NB4 (cell line): ENCODE measurements around the gene WDR45B.

Source experiments
- DNase-seq: peaks from one replicate; pipeline ENCODE4 v3.0.0; 2010; ENCODE audit warnings: low read depth
- H3K4me3 ChIP-seq: one replicate; pipeline ENCODE4 v1.5.1; 2011; ENCODE audit warnings: mild to moderate bottlenecking, low read depth, low read length, moderate library complexity
- MYC ChIP-seq: IDR thresholded peaks from 2 replicates; pipeline ENCODE4 v1.6.1; 2011; ENCODE audit warnings: low read depth, low read length
- POLR2A ChIP-seq: IDR thresholded peaks from 2 replicates; pipeline ENCODE4 v1.6.1; 2011; ENCODE audit warnings: mild to moderate bottlenecking; ENCODE audit not compliant: insufficient read length; ENCODE audit errors: extremely low read depth
- TF ChIP-seq, protein P1 (sequence below): IDR thresholded peaks from 2 replicates; pipeline ENCODE4 v1.6.1; 2011; ENCODE audit warnings: low read depth, low read length
- TF ChIP-seq, protein P2 (sequence below): IDR thresholded peaks from one replicate; pipeline ENCODE4 v1.5.1; 2012; ENCODE audit warnings: low read depth, low read length

Gene WDR45B

DNA sequence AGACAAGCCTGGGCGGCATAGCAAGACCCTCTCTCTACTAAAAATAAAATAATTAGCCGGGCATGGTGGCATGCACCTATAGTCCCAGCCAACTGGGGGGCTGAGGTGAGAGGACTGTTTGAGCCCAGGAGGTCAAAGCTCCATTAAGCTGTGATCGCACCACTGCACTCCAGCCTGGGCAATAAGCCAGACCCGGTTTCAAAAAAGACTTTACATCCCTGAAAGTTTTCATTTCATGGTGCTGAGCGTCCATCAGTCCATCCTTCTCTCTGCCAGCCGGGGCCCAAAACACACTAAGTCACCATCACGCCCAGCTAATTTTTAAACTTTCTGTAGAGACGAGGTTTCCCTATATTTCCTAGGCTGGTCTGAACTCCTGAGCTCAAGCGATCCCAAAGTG lies 39.6 kb upstream of the WDR45B start:
- no peak overlapping the region for H3K4me3 ChIP-seq
- DNase-seq = no peak
- TF ChIP-seq, protein P1, sequence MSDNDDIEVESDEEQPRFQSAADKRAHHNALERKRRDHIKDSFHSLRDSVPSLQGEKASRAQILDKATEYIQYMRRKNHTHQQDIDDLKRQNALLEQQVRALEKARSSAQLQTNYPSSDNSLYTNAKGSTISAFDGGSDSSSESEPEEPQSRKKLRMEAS = no peak
- TF ChIP-seq, protein P2, sequence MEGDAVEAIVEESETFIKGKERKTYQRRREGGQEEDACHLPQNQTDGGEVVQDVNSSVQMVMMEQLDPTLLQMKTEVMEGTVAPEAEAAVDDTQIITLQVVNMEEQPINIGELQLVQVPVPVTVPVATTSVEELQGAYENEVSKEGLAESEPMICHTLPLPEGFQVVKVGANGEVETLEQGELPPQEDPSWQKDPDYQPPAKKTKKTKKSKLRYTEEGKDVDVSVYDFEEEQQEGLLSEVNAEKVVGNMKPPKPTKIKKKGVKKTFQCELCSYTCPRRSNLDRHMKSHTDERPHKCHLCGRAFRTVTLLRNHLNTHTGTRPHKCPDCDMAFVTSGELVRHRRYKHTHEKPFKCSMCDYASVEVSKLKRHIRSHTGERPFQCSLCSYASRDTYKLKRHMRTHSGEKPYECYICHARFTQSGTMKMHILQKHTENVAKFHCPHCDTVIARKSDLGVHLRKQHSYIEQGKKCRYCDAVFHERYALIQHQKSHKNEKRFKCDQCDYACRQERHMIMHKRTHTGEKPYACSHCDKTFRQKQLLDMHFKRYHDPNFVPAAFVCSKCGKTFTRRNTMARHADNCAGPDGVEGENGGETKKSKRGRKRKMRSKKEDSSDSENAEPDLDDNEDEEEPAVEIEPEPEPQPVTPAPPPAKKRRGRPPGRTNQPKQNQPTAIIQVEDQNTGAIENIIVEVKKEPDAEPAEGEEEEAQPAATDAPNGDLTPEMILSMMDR = no peak
- no peak for TF ChIP-seq MYC
- no peak for TF ChIP-seq POLR2A

DNA sequence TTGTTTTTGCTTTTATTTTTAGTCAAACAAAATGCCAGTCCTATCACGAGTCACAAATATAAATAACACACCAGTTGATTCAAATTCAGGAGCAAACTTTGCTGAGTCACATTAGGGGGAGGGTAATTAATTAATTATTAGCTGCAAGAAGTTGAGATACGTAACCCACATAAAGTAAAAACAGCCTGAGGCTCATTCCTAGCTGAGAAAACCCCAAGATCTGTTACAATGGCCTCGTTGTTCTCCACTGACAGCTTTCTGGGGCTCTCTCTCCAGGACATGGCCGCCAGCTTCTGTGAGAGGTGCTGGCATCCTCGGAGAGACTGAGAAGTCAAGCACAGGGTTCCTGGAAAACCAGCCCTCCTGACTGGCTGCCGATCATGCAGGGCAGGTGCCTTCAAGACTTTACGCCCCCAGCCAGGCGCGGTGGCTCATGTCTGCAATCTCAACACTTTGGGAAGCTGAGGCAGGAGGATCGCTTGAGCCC lies 39.2 kb upstream of the WDR45B start:
- TF ChIP-seq MYC (no peak), POLR2A (no peak)
- TF ChIP-seq, protein P2 = no peak
- TF ChIP-seq, protein P1 = no peak
- no peak overlapping the region for H3K4me3 ChIP-seq
- DNase-seq = no peak

DNA sequence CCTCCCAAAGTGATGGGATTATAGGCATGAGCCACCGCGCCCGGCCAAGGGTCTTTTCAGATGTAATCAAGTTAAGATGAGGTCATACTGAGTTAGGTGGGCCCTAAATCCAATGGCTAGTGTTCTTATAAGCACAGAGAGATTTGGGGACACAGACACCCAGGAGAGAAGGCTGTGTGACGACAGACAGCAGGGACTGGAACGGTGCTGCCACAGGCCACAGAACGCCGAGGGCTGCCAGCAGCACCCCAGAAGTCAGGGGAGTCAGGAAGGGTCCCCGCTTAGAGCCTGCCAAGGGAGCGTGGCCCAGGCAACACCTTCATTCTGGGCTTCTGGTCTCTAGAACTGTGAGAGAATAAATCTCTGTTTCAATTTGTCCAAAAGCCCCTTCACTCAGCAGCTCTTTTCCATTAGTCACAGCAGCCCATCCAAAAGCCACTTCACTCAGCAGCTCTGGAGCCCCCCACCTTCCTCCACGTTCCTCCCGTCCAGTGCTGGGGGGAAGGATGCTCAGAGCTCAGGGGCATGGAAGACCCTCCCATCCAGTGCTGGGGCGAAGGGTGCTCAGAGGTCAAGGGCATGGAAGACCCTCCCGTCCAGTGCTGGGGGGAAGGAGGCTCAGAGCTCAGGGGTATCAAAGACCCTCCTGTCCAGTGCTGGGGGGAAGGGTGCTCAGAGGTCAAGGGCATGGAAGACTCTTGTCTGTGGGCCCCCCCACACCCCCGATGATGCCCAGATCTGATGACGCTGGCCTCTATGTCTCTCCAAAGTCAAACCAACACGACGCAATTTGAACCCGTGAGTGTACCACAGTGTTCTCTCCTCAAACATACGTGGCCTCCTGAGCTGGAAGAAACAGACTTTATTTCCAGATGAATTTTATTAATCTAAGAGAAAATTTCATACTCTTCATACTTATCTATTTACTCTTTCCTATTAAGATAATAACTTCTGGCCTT lies 38.4 kb upstream of the WDR45B start:
- TF ChIP-seq POLR2A (no peak), MYC (no peak)
- TF ChIP-seq, protein P1 = no peak
- TF ChIP-seq, protein P2 = no peak
- no peak overlapping the region for H3K4me3 ChIP-seq
- no peak for DNase-seq

DNA sequence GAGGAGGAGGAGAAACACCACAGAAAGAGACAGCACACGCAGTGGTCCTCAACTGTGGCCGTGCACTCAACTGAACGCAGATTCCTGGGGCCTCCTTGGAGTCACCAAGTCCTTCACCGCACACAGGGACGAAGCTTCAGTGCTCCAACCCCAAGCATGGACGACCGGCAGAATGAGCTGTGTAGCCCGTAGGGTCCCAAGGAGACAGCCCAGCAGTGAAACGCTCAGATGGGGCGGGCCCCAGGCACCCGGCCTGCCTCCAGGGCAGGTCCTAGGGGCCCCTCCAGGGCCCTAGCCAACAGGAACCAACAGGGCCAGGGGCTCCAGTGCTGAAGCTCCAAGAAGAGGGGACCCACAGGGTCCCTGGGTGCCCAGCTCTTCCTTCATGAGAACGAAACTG lies 37.0 kb upstream of the WDR45B start:
- TF ChIP-seq MYC = no peak
- TF ChIP-seq POLR2A = no peak
- TF ChIP-seq, protein P1 = no peak
- TF ChIP-seq, protein P2 = no peak
- no peak overlapping the region for H3K4me3 ChIP-seq
- DNase-seq = no peak

DNA sequence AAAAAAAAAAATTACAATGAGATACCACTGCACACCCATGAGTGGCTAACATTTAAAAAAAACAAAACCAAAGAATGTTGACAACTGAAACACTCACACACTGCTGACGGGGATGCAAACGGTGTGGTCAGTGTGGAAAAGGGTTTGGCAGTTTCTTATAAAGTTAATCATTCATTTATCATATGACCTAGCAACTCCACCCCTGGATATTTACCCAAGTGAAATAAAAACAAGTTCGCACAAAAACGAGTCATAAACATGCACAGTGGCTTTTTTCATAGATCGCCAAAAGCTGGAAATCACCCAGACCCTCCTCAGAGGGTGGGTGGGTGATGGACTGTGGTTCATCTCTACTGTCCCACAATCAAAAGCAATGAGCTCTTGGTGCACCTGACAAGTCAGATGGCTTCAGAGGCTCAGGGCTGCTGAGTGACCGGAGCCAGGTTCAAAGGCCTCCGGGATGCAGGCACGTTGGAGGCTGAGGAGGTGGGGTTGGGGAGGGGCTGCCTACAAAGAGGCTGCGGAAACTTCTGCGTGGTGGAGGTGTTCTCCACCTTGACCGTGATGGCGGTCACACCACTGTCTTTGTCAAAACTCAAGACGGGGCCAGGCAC lies 36.1 kb upstream of the WDR45B start:
- no peak overlapping the region for H3K4me3 ChIP-seq
- TF ChIP-seq, protein P1 = no peak
- TF ChIP-seq, protein P2 = no peak
- TF ChIP-seq MYC (no peak), POLR2A (no peak)
- no peak for DNase-seq
